Measurements from ENCODE around the gene ALK. TPM values are rescaled to one million over a fixed set of nuclear protein-coding genes. Genes with fewer than 3 reads are reported as not detected.

The ALK gene
- total RNA-seq, 1 experiment from 2014 or later, result 0.07 TPM

- BruUV-seq (replicated peaks), result no TSS peak
- ChIA-PET POLR2A (interaction anchor here (0.6 kb wide), 1 partner anchor 93 kb away, joined by 3 read pairs; no protein-coding TSS in a partner anchor), CTCF (interaction anchor here (0.6 kb wide), 1 partner anchor 28 kb away, joined by 3 read pairs; no protein-coding TSS in a partner anchor)
- Mint-ChIP-seq H3K4me1 (ENCODE audit: insufficient read depth, unreplicated experiment) (no peaks in the 10 kb centered on the region), H3K4me3 (ENCODE audit: unreplicated experiment) (no peak overlapping the region), H3K9me3 (ENCODE audit: unreplicated experiment) (no peaks in the 10 kb centered on the region), H3K36me3 (ENCODE audit: insufficient read depth, unreplicated experiment) (no peaks in the 10 kb centered on the region), H3K27ac (ENCODE audit: low read depth, unreplicated experiment) (no peak overlapping the region), H3K27me3 (ENCODE audit: insufficient read depth, unreplicated experiment) (peaks cover 14% of the 10 kb centered on the region)
- intact Hi-C loops (cut with micrococcal nuclease), result no loop called here
- no peak for DNase-seq (ENCODE audit: unreplicated experiment)
- no peak for TF ChIP-seq CTCF (IDR thresholded peaks at IDR 0.05; ENCODE audit: unreplicated experiment)
Observed at GRCh38 chr2:29559578-29559977, 361.8 kb downstream of the ALK start.

GRCh38 chr2:29558097-29558496 lies 363.3 kb downstream of the ALK start:
- Mint-ChIP-seq H3K4me3 (ENCODE audit: unreplicated experiment) (no peak overlapping the region), H3K27ac (ENCODE audit: low read depth, unreplicated experiment) (no peak overlapping the region), H3K36me3 (ENCODE audit: insufficient read depth, unreplicated experiment) (no peaks in the 10 kb centered on the region), H3K4me1 (ENCODE audit: insufficient read depth, unreplicated experiment) (no peaks in the 10 kb centered on the region), H3K9me3 (ENCODE audit: unreplicated experiment) (no peaks in the 10 kb centered on the region), H3K27me3 (ENCODE audit: insufficient read depth, unreplicated experiment) (peaks cover 28% of the 10 kb centered on the region)
- TF ChIP-seq CTCF (IDR thresholded peaks at IDR 0.05; ENCODE audit: unreplicated experiment), result no peak
- CTCF ChIA-PET, result no interaction called here
- BruUV-seq (replicated peaks), result no TSS peak
- intact Hi-C loops (cut with micrococcal nuclease), result no loop called here
- DNase-seq (ENCODE audit: unreplicated experiment), result no peak
- POLR2A ChIA-PET, result no interaction called here

GRCh38 chr2:29557268-29557667 lies 364.1 kb downstream of the ALK start:
- Mint-ChIP-seq H3K4me3 (ENCODE audit: unreplicated experiment) (no peak overlapping the region), H3K36me3 (ENCODE audit: insufficient read depth, unreplicated experiment) (no peaks in the 10 kb centered on the region), H3K27ac (ENCODE audit: low read depth, unreplicated experiment) (no peak overlapping the region), H3K27me3 (ENCODE audit: insufficient read depth, unreplicated experiment) (peaks cover 36% of the 10 kb centered on the region), H3K4me1 (ENCODE audit: insufficient read depth, unreplicated experiment) (no peaks in the 10 kb centered on the region), H3K9me3 (ENCODE audit: unreplicated experiment) (no peaks in the 10 kb centered on the region)
- POLR2A ChIA-PET, result no interaction called here
- TF ChIP-seq CTCF (IDR thresholded peaks at IDR 0.05; ENCODE audit: unreplicated experiment), result no peak
- intact Hi-C loops (cut with micrococcal nuclease), result no loop called here
- DNase-seq (ENCODE audit: unreplicated experiment), result no peak
- CTCF ChIA-PET, result no interaction called here
- BruUV-seq (replicated peaks), result no TSS peak

DNA sequence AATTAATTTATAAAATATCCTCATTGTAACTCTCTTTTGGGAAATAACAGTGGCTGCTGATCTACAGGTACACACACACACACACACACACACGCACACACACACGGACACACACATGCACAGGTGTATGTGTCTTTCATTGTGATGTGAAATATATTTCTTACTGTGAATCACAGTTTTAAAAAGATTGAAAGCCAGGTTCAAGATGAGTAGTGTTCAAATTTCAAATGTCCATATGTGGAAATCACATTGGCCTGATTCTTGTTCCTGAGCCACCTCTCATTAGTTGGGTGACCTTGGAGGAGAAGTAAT lies 372.4 kb downstream of the ALK start:
- no peak overlapping the region for H3K4me3 Mint-ChIP-seq (ENCODE audit: unreplicated experiment)
- H3K36me3 Mint-ChIP-seq (ENCODE audit: insufficient read depth, unreplicated experiment), result no peaks in the 10 kb centered on the region
- intact Hi-C loops (cut with micrococcal nuclease), result no loop called here
- peaks cover 58% of the 10 kb centered on the region for H3K27me3 Mint-ChIP-seq (ENCODE audit: insufficient read depth, unreplicated experiment)
- no TSS peak for BruUV-seq (replicated peaks)
- no peak for TF ChIP-seq CTCF (IDR thresholded peaks at IDR 0.05; ENCODE audit: unreplicated experiment)
- H3K27ac Mint-ChIP-seq (ENCODE audit: low read depth, unreplicated experiment), result no peak overlapping the region
- no peaks in the 10 kb centered on the region for H3K4me1 Mint-ChIP-seq (ENCODE audit: insufficient read depth, unreplicated experiment)
- DNase-seq (ENCODE audit: unreplicated experiment), result no peak
- CTCF ChIA-PET, result no interaction called here
- POLR2A ChIA-PET, result no interaction called here
- H3K9me3 Mint-ChIP-seq (ENCODE audit: unreplicated experiment), result no peaks in the 10 kb centered on the region

Measured in MCF 10A (cell line).